Left forelimb (tissue), 1 donor: Measurements from ENCODE around the gene RPLP1.
A peak's percentile ranks its signal among the peaks of the same experiment; 100 is the strongest.
"Not testable (repeated sequence)": the region's sequence is repeated elsewhere in the genome, so short reads cannot be mapped to it uniquely, and the experiment has no call there.

Experiments used
- DNase-seq: peaks from one replicate; pipeline ENCODE4 v3.0.0-alpha.2; 2018; ENCODE audit warnings: low spot score

The RPLP1 gene

GRCh38 chr15:69439623-69440022, 13.0 kb upstream of the RPLP1 start:
- no peak for DNase-seq

GRCh38 chr15:69443032-69443611, 9.5 kb upstream of the RPLP1 start:
- DNase-seq: no peak

GRCh38 chr15:69444686-69445085, 7.9 kb upstream of the RPLP1 start:
- no peak for DNase-seq

- DNase-seq: no peak
Measured at GRCh38 chr15:69446953-69447352, 5.7 kb upstream of the RPLP1 start.

DNA sequence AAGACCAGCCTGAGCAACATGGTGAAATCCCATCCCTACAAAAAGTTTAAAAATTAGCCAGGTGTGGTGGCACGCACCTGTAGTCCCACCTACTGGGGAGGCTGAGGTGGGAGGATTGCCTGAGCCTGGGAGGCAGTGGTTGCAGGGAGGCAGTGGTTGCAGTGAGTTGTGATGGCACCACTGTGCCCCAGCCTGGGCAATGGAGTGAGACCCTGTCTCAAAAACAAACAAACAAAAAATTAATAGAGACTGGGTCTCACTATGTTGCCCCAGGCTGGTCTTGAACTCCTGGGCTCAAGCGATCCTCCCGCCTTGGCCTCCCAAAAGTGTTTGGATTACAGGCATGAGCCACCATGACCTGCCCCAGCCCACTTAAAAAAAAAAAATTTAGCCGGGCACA, 2.4 kb upstream of the RPLP1 start:
- DNase-seq: not testable (repeated sequence)

DNA sequence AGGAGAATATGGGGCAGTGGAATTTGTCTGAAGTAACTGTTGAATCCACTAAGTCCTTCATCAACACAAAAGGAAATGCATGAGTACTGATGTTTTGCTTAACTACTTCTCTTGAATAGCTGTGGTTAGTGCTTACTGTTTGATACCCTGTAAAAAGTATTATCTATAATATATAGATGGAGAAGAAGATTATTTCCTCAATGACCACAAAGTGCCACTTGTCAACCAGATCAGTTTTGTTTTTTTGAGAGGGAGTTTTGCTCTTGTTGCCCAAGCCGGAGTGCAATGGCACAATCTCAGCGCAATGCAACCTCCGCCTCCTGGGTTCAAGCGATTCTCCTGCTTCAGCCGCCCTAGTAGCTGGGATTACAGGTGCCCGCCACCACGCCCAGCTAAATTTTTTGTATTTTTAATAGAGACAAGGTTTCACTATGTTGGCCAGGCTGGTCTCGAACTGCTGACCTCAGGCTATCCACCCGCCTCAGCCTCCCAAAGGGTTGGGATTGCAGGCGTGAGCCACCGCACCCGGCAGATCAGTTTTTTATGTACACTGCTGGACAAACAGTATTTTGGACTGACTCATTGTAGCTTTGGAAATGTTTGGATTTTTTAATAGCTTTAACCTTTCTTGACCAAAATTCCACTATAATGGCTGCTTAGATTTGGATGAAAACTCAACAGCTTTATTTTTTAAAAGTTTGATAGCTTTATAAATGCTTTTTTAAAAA, 1.5 kb upstream of the RPLP1 start:
- DNase-seq: no peak

DNA sequence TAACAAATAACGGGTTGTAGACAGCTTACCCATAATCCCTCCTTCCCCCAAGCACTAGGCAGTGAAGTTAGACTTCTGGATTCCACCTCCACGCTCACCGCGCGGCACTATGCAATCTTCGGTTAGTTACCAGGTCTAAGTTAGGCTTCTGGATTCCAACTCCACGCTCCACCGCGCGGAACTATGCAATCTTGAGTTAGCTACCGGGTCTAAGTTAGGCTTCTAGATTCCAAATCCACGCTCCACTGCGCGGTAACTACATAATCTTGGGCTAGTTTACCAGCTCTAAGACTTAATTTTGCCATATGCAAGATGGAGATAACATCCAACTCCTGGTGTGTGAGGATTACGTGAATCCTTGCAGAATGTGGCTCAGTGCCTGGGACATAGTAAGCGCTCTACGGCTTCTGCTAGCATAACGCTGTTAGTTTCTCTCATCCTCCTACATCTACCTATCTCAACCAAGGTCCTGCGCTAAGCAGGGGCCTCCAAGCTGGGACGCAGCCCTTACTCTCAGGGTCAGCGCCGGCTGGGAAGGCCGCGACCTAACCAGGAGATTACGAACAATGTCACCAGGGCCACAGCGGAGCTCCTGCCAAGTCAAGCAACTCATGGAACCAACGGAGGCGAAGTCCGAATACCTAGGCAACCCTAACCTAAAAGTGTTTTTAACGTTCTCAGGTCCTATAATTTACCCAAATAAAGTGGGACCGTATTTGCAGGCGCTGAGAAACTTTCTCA, 497 bp upstream of the RPLP1 start:
- DNase-seq: no peak

GRCh38 chr15:69454953-69455352, 2.3 kb downstream of the RPLP1 start:
- DNase-seq: no peak

DNA sequence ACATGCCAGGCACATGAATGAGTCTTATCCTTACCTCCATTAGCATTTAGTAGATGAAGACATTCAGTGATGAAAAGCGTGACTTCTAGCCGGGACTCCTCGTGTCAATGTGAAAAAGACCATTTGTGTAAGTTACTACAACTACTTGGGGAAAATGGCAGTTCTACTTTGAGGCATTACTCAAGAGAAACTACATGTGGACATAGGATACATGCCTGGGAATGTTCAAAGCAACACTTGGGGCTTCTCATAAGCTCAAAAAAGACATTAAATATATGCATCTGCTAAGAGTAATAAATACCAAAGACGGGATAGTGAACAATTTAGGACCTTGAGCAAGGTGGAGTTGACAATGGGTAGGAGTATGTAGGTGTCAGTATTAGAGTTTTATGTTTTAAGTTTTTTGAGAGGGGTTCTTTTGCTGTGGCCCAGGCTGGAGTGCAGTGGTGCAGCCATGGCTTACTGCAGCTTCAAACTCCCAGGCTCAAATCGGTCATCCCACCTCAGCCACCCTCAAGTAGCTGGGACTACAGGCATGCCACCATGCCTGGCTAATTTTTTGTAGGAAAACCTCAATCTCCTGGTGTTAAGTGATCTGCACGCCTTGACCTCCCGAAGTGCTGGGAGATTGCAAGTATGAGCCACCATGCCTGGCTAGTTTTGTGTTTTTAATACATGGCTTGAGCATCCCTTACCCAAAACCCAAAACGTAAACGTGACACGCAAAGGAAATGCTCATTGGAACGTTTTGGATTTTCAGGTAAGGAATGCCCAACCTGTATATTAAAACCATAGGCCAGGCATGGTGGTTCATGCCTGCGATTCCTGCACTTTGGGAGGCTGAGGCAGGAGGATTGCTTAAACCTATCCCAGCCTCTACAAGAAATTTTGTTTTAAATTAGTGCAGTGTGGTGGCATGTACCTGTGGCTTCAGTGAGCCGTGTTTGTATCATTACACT, 3.9 kb downstream of the RPLP1 start:
- no peak for DNase-seq

DNA sequence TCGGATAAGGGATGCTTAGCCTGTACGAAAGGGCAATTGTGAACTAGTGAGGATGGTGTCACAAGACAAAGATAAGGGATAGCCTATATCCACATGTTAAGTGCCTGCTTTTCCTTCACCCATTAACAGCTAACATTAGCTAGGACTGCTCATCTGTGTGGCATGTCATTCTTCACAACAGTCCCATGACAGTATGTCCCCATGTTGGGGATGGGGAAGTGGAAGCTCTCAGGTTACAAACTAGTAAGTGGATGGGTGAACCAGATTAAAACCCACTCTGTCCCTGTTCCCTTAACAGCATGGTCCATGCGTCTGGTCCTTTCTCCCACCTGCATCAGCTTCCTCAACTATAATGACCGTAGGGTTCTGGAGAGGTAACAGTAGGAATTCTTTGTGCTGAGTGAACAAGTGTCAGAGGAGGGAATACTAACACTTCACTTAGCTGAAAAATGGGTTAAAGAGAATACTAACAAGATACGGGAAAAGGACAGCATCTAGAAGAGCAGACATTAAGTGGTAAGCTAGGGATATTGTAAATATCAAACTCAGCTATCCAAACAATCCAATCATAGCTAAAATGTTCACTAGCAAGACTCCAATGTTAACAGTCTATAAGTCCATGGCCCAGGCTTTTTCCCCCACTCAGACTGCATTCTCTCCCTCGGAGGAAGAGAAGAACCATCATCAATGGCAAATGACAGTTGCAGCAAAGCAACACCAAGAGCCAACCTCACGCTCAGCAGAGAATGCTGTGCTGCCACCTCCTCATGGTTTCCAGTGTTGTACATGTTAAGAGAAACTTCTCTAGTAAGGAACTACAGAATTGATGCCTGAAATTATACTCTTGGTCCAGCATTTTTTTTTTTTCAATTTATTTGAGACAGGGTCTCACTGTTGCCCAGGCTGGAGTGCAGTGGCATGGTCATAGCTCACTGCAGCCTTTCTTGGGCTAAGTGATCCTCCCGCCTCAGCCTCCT, 5.0 kb downstream of the RPLP1 start:
- no peak for DNase-seq

DNA sequence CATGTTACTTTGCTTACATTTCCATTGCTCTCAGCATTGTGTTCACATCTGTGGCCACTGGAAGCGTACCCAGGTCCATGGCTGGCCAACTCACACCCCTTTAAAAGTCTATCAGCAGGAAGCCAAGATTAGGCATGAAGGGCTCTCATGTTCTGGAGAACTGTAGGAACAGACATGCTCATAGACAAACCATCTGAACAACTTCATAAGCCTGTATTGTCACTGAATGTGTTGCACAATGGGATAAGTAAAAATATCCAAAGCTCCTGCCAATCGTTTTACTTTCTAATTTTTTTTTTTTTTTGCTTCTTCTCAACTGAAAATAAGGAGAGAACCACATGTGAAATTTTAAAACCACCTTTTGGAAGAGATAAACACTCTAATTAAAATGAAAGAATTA, 6.4 kb downstream of the RPLP1 start:
- DNase-seq: no peak

GRCh38 chr15:69460481-69460880, 7.9 kb downstream of the RPLP1 start:
- no peak for DNase-seq

DNA sequence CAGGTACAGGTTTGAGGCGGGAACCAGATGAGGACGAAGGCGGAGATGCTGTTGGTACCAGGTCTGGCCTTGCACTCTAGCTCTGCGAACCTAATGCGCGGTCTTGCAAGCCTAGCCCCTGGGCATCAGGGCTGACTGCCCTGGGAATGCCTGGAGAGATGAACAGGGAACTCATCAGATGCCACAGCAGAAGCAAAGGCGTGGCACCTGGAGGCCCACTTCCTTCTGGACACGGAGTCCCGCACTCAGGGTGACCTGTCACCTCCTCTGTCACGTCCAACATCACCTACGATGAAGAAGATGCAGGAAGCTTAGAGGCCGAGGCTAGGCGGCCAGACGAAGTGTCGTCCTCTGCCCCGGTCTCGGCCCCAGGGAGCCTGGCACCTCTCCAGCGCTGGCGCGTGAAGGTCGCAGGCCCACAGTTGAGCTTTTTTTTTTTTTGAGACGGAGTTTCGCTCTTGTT, 9.4 kb downstream of the RPLP1 start:
- DNase-seq: no peak

GRCh38 chr15:69462493-69463181, 10.0 kb downstream of the RPLP1 start:
- peak; percentile 97 for DNase-seq

GRCh38 chr15:69463182-69463756, 10.7 kb downstream of the RPLP1 start:
- DNase-seq: no peak

- DNase-seq: no peak
Measured at GRCh38 chr15:69465253-69465652, 12.6 kb downstream of the RPLP1 start.

DNA sequence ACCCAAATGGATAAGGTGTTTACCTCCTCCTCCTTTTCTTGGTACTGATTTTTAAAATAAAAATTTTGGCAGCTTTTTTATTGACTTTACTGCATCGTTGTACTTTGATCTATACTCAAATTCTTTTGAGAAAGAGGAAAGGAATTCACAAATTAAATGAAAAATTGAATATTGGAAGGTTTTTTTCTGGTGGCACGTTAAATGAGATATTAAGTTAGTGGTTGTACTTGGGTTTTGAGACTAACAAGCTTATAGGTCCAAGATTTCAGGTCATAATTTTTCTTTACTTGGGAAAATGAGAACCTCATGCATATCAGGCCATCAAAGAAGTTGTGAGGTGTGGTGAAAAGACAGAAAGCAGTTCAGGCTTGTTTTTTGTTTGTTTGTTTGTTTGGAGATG, 14.1 kb downstream of the RPLP1 start:
- DNase-seq: no peak

DNA sequence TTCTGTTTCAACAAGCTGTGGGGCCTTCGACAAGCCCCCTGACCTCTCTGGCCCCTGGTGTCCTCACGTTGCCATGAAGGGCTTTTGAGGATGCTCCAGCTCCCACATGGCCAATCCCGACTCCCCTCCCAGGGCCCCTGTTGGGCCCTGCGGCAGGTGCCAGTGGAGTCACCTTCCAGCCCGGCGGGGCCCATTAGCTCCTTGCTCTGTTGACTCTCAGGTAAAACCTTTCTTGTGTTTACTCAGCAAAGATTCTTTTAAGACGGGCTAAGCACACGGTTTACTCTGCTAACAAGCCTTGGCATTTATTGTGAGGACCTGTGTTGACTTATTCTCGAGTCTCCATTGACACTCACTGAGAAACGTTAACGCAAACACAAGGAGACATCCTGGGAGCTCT, 15.0 kb downstream of the RPLP1 start:
- DNase-seq: no peak

- no peak for DNase-seq
Measured at GRCh38 chr15:69468241-69469121, 15.9 kb downstream of the RPLP1 start.
